CD4-positive, CD25-positive, alpha-beta regulatory T cell (primary cell): Measurements from ENCODE around the gene DPEP2NB. TPM values are rescaled to one million over a fixed set of nuclear protein-coding genes. Genes with fewer than 3 reads are reported as not detected.
A peak's percentile ranks its signal among the peaks of the same experiment; 100 is the strongest.
"Not testable (repeated sequence)": the region's sequence is repeated elsewhere in the genome, so short reads cannot be mapped to it uniquely, and the experiment has no call there.

Experiments used
- ATAC-seq, 2 donors: fragments of 150-1000 bp; cut with Tn5 transposase; one replicate each; pipeline ENCODE4 v1.10.0; 2021; ENCODE audit warnings: low read depth in 2 of 2, moderate number of reproducible peaks in 2 of 2, moderate library complexity in 1 of 2
- DNase-seq, 3 donors: peaks; one replicate each; pipeline versions ENCODE4 v3.0.0 to v3.0.0-alpha.2; 2012 to 2022; ENCODE audit warnings: mixed read lengths in 1 of 3
- H3K27ac ChIP-seq: one replicate; pipeline ENCODE4 v1.7.0; 2013; ENCODE audit warnings: mild to moderate bottlenecking, low read length; ENCODE audit not compliant: insufficient read depth, poor library complexity, severe bottlenecking
- H3K27me3 ChIP-seq: one replicate; pipeline ENCODE4 v1.7.0; 2013; ENCODE audit warnings: low read length; ENCODE audit not compliant: control insufficient read depth, insufficient read depth
- H3K36me3 ChIP-seq: one replicate; pipeline ENCODE4 v1.7.0; 2013; ENCODE audit warnings: mild to moderate bottlenecking, low read length, moderate library complexity; ENCODE audit not compliant: control insufficient read depth, insufficient read depth
- H3K4me1 ChIP-seq: 2 replicates; pipeline ENCODE4 v1.7.0; 2013; ENCODE audit warnings: mild to moderate bottlenecking, low read length; ENCODE audit not compliant: insufficient read depth, control insufficient read depth, poor library complexity, severe bottlenecking
- H3K4me3 ChIP-seq: one replicate; pipeline ENCODE4 v1.7.0; 2013; ENCODE audit warnings: low read depth, mild to moderate bottlenecking, low read length, moderate library complexity
- H3K9me3 ChIP-seq, 2 experiments: 1 replicate in 1 of 2; 2 replicates in 1 of 2; pipeline ENCODE4 v1.7.0; 2013; ENCODE audit warnings: low read length in 2 of 2, mild to moderate bottlenecking in 1 of 2, moderate library complexity in 1 of 2; ENCODE audit not compliant: control insufficient read depth in 2 of 2
- H3K27ac Mint-ChIP-seq, 3 donors: one replicate each; pipeline ENCODE4 v1.8.0; 2020 to 2022; ENCODE audit warnings: mild to moderate bottlenecking in 3 of 3, mixed read lengths in 3 of 3, moderate library complexity in 2 of 3
- H3K27me3 Mint-ChIP-seq: one replicate; pipeline ENCODE4 v1.8.0; 2022; ENCODE audit warnings: mild to moderate bottlenecking, mixed read lengths
- H3K36me3 Mint-ChIP-seq: one replicate; pipeline ENCODE4 v1.8.0; 2020; ENCODE audit warnings: mixed read lengths
- H3K4me1 Mint-ChIP-seq, 4 donors: one replicate each; pipeline ENCODE4 v1.8.0; 2020 to 2022; ENCODE audit warnings: mixed read lengths in 4 of 4, mild to moderate bottlenecking in 1 of 4
- H3K4me3 Mint-ChIP-seq, 4 donors: one replicate each; pipeline ENCODE4 v1.8.0; 2020 to 2022; ENCODE audit warnings: mild to moderate bottlenecking in 4 of 4, mixed read lengths in 4 of 4, moderate library complexity in 3 of 4
- H3K9me3 Mint-ChIP-seq, 7 donors: one replicate each; pipeline ENCODE4 v1.8.0; 2020 to 2022; ENCODE audit warnings: mixed read lengths in 7 of 7, mild to moderate bottlenecking in 3 of 7, moderate library complexity in 2 of 7
- polyA plus RNA-seq, 4 donors: library from polyadenylated mRNA; unstranded; fragments of 300-500 nt; fragmentation: Illumina TruSeq; gene quantifications; one replicate each; pipeline ENCODE4 v1.2.3, GENCODE V29; 2021
- total RNA-seq: library from RNA; stranded (reverse); gene quantifications from one replicate; pipeline ENCODE4 v1.2.3, GENCODE V29; 2022

The DPEP2NB gene
- total and polyA plus RNA-seq, 5 donors from 2014 or later = not detected

DNA sequence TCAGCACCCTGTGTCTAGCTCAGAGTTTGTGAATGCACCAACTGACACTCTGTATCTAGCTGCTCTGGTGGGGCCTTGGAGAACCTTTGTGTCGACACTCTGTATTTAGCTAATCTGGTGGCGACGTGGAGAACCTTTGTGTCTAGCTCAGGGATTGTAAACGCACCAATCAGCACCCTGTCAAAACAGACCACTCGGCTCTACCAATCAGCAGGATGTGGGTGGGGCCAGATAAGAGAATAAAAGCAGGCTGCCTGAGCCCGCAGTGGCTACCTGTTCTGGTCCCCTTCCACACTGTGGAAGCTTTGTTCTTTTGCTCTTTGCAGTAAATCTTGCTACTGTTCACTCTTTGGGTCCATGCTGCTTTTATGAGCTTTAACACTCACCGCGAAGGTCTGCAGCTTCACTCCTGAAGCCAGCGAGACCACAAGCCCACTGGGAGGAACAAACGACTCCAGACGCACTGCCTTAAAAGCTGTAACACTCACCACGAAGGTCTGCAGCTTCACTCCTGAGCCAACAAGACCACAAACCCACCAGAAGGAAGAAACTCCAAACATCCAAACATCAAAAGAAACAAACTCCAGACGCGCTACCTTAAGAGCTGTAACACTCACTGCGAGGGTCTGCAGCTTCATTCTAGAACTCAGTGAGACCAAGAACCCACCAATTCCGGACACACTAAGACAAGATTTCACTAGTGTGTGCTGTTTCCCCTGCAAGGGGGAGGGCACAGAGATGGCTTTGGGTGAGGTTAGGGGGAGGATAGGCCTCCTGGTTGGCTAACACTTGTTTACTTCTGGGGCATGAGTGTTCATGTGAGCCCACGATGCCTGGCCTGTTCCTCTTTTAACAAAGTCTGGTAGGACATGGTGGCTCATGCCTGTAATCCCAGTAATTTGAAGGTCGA is 16.7 kb downstream of the DPEP2NB start, which contains the start of gene DPEP2:
Gene DPEP2, minus strand, starts transcription at position 706 of the 910 bp plus-strand sequence. CDS start 6,272 bp downstream, outside the sequence.
- H3K9me3 Mint-ChIP-seq, H3K27me3 Mint-ChIP-seq, H3K36me3 ChIP-seq, H3K9me3 ChIP-seq, H3K27me3 ChIP-seq: not testable (repeated sequence)
- Mint-ChIP-seq H3K4me1 (peaks cover 16 to 79% (median 48%) of the 10 kb centered on the region in 4 donors), H3K27ac (peak within 1 kb of the TSS; percentile 92 to 96 (median 95)), H3K36me3 (peaks cover 15% of the 10 kb centered on the region), H3K4me3 (peak within 1 kb of the TSS; percentile 80 to 96 (median 89))
- DNase-seq (peak; percentile 12 to 85 (median 67)), ATAC-seq (peak; percentile 96 to 97)
- H3K4me3 ChIP-seq = peak within 1 kb of the TSS; percentile 82
- peaks cover 74% of the 10 kb centered on the region for H3K4me1 ChIP-seq
- peak within 1 kb of the TSS; percentile 73 for H3K27ac ChIP-seq

DNA sequence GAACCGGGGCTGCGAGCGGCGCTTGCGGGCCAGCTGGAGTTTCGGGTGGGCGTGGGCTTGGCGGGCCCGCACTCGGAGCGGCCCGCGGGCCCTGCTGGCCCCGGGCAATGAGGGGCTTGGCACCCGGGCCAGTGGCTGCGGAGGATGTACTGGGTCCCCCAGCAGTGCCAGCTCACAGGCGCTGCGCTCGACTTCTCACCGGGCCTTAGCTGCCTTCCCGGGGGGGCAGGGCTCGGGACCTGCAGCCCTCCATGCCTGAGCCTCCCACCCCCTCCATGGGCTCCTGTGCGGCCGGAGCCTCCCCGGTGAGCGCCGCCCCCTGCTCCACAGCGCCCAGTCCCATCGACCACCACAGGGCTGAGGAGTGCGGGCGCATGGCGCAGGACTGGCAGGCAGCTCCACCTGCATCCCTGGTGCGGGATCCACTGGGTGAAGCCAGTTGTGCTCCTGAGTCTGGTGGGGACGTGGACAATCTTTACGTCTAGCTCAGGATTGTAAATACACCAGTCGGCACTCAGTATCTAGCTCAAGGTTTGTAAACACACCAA is 17.4 kb downstream of the DPEP2NB start:
- H3K4me1 ChIP-seq = peaks cover 77% of the 10 kb centered on the region
- H3K27me3 ChIP-seq, H3K27me3 Mint-ChIP-seq, H3K9me3 Mint-ChIP-seq, H3K9me3 ChIP-seq, DNase-seq, ATAC-seq, H3K36me3 ChIP-seq: not testable (repeated sequence)
- peaks cover 15% of the 10 kb centered on the region for H3K36me3 Mint-ChIP-seq
- peak overlapping the region; percentile 33 for H3K27ac ChIP-seq
- peaks cover 16 to 81% (median 49%) of the 10 kb centered on the region in 4 donors for H3K4me1 Mint-ChIP-seq
- H3K27ac Mint-ChIP-seq = peak overlapping the region; percentile 92 to 96 (median 95)
- peak overlapping the region; percentile 21 for H3K4me3 ChIP-seq
- peak overlapping the region in 3 of 4 donors; percentile 87 to 96 (median 91) for H3K4me3 Mint-ChIP-seq

DNA sequence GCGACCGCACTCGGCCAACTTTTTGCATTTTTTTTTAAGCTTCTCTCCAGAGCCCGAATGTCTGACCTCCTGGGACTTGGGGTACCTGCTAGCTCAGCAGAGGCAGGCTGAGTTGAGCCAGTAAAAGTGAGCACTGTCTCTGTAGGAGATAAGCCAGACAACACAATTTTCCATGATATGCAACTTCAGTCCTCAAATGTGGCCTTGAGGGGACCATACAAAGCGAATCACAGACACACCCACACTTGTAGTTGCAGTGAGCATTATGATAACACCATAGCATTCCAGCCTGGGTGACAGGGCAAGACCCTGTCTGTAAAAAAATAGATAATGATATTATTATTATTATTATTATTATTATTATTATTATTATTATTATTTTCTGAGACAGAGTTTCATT is 19.0 kb downstream of the DPEP2NB start:
- peaks cover 13% of the 10 kb centered on the region for H3K36me3 Mint-ChIP-seq
- Histone ChIP-seq H3K9me3 (no peaks in the 10 kb centered on the region), H3K36me3 (no peaks in the 10 kb centered on the region), H3K27me3 (no peaks in the 10 kb centered on the region), H3K4me1 (peaks cover 71% of the 10 kb centered on the region), H3K4me3 (no peak overlapping the region), H3K27ac (no peak overlapping the region)
- peak overlapping the region in 2 of 3 donors; percentile 83 to 86 for H3K27ac Mint-ChIP-seq
- H3K9me3 Mint-ChIP-seq = no peaks in the 10 kb centered on the region
- peak overlapping the region in 2 of 4 donors; percentile 35 to 50 for H3K4me3 Mint-ChIP-seq
- no peak for DNase-seq
- H3K4me1 Mint-ChIP-seq = peaks cover 16 to 79% (median 43%) of the 10 kb centered on the region in 4 donors
- ATAC-seq = no peak
- H3K27me3 Mint-ChIP-seq = no peaks in the 10 kb centered on the region

DNA sequence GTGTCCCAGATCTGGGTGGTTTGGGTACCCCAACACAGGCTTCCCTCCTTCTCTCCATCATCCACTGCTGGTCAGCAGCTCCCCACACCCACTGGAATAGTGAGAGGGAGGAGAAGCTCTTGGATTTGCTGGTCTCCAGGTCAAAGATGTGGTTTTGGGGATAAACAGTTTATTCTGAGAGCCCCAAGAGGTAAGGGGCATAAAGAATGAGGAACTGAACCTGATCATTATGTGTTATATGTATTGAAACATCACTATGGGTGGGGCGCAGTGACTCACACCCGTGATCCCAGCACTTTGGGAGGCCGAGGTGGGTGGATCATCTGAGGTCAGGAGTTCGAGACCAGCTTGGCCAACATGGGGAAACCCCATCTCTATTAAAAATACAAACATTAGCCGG is 20.3 kb downstream of the DPEP2NB start:
- no peak for ATAC-seq
- Mint-ChIP-seq H3K36me3 (peaks cover 13% of the 10 kb centered on the region), H3K27ac (peak overlapping the region; percentile 85 to 93 (median 86)), H3K4me1 (peaks cover 14 to 67% (median 40%) of the 10 kb centered on the region in 4 donors), H3K9me3 (no peaks in the 10 kb centered on the region), H3K27me3 (no peaks in the 10 kb centered on the region), H3K4me3 (peak overlapping the region in 3 of 4 donors; percentile 50 to 71 (median 58))
- no peak for DNase-seq
- peak overlapping the region; percentile 23 for H3K27ac ChIP-seq
- H3K4me3 ChIP-seq = no peak overlapping the region
- no peaks in the 10 kb centered on the region for H3K27me3 ChIP-seq
- peaks cover 59% of the 10 kb centered on the region for H3K4me1 ChIP-seq
- no peaks in the 10 kb centered on the region for H3K9me3 ChIP-seq
- no peaks in the 10 kb centered on the region for H3K36me3 ChIP-seq

DNA sequence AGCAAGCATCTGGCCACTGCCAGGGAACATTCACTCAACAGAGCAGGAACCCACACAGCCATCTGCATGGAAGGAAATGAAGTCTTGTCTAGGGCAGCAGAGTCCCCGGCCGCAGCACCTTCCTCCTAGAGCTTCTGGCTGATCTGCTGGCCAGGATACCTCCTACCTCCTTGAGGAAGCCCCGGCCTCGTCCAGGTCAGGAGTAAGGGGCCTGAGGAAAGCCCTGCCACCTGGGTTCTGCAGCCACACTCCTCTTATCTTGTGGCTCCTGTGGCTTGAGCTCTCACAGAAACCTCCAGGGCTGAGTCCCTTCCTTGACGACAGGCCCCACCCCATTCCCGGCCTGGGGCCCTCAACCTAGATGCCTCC is 21.7 kb downstream of the DPEP2NB start:
- H3K4me3 ChIP-seq, H3K9me3 ChIP-seq, H3K36me3 ChIP-seq, H3K9me3 Mint-ChIP-seq, ATAC-seq, H3K27me3 Mint-ChIP-seq, DNase-seq, H3K27me3 ChIP-seq: not testable (repeated sequence)
- Mint-ChIP-seq H3K27ac (peak overlapping the region; percentile 97 to 100 (median 98)), H3K4me3 (peak overlapping the region; percentile 71 to 91 (median 86)), H3K4me1 (peaks cover 2 to 57% (median 28%) of the 10 kb centered on the region in 4 donors), H3K36me3 (peaks cover 16% of the 10 kb centered on the region)
- Histone ChIP-seq H3K27ac (peak overlapping the region; percentile 85), H3K4me1 (peaks cover 45% of the 10 kb centered on the region)

DNA sequence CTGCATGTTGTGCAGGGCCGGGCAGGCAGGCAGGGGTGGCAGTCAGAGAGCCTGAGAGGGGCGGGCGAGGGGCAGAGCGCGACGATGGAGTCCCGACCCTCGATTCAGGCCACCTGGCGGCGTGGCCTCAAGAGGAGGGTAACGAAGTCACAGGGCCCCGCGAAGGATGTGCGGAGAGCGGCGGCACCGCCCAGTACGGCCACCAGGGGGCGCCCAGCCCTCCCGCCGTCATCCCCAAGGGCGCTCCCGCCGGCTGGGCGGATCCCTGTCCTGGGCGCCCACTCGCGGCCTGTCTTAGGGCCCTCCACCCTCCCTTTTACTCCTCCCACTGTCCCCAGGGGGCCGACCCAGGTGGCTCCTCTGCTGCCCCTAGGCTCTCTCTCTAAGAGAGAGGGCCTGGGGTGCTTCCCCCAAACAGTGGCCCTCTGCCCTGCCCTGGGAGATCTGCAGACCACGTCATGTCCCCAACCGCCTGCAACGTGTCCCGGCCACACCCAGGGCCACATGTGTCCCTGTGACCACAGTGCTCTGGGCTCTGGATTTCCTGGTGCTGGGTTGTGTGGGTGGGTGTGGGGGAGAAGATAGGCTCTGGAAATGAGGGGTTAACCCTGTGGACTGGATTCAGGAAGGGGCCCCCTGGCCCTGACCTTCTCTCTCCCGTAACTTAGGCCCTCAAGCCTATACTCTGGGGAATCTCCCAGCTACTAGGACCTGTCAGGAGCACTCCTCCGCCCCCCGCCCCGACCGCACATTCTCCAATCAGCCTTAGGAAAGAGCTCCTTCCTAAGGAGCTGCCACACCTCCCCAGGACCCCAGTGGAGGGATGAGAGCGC is 22.3 kb downstream of the DPEP2NB start:
- Mint-ChIP-seq H3K4me1 (peaks cover 0 to 52% (median 25%) of the 10 kb centered on the region in 4 donors), H3K36me3 (peaks cover 12% of the 10 kb centered on the region), H3K4me3 (peak overlapping the region; percentile 71 to 91 (median 86)), H3K27ac (peak overlapping the region; percentile 97 to 100 (median 98)), H3K9me3 (no peaks in the 10 kb centered on the region), H3K27me3 (no peaks in the 10 kb centered on the region)
- Histone ChIP-seq H3K9me3 (no peaks in the 10 kb centered on the region), H3K4me3 (peak overlapping the region; percentile 19), H3K36me3 (no peaks in the 10 kb centered on the region), H3K27ac (peak overlapping the region; percentile 85), H3K4me1 (peaks cover 41% of the 10 kb centered on the region), H3K27me3 (no peaks in the 10 kb centered on the region)
- ATAC-seq (peak; percentile 93), DNase-seq (peak; percentile 76 to 91 (median 82))

DNA sequence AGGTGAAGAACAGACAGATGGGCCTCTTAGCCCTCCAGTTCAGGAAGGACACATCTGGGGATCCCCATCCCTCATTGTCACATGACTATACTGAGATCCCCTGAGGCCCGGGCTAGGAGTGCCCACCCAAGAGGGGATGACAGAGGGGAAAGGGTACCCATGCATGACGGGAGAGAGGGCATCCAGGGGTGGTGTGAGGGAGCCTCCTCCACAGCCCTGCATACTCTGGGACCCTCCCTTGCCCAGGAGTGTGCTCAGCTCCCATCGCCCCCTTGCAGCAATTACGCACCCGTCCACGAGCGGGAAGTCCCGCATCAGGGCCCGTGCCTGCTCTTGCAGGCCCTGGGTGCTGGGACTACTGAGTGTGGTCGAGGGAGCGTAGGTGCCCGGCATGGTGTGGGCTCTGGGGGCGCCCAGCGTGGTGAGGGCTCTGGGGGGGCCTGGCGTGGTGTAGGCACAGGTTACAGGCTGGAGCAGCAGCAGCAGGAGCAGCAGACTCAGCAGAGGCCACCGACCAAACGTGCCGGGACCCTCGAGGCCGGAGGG is 23.0 kb downstream of the DPEP2NB start:
- Mint-ChIP-seq H3K36me3 (peaks cover 12% of the 10 kb centered on the region), H3K4me3 (peak overlapping the region in 3 of 4 donors; percentile 51 to 88 (median 71)), H3K9me3 (no peaks in the 10 kb centered on the region), H3K27me3 (no peaks in the 10 kb centered on the region), H3K4me1 (peaks cover 0 to 54% (median 29%) of the 10 kb centered on the region in 4 donors), H3K27ac (peak overlapping the region; percentile 65 to 100 (median 97))
- Histone ChIP-seq H3K36me3 (no peaks in the 10 kb centered on the region), H3K27me3 (no peaks in the 10 kb centered on the region), H3K27ac (peak overlapping the region; percentile 85), H3K4me3 (no peak overlapping the region), H3K4me1 (peaks cover 34% of the 10 kb centered on the region), H3K9me3 (no peaks in the 10 kb centered on the region)
- peak in 1 of 3 donors; percentile 32 for DNase-seq
- no peak for ATAC-seq
